Bronchial epithelial cell (primary cell): ENCODE data around the gene TRPT1. TPM values are rescaled to one million over a fixed set of nuclear protein-coding genes. Genes with fewer than 3 reads are reported as not detected.

Source experiments
- DNase-seq: peaks from one replicate; pipeline ENCODE4 v3.0.0-alpha.2; 2010; ENCODE audit warnings: low read depth
- FAIRE-seq: peaks from 2 replicates; lab custom pipeline; 2011; peaks lifted over from hg19 to GRCh38; lab: Jason Lieb, UNC
- H3K27me3 ChIP-seq: 2 replicates; pipeline ENCODE4 v1.5.1; 2011; ENCODE audit warnings: low read length; ENCODE audit not compliant: control insufficient read depth, insufficient read depth
- H3K36me3 ChIP-seq: 2 replicates; pipeline ENCODE4 v1.5.1; 2011; ENCODE audit warnings: low read length; ENCODE audit not compliant: control insufficient read depth, insufficient read depth
- H3K4me3 ChIP-seq: 2 replicates; pipeline ENCODE4 v1.5.1; 2011; ENCODE audit warnings: mild to moderate bottlenecking, low read depth, low read length, control low read depth
- CTCF ChIP-seq: IDR thresholded peaks from 2 replicates; pipeline ENCODE4 v1.5.1; 2011; ENCODE audit warnings: mild to moderate bottlenecking, moderate library complexity, low read length, control low read depth, inconsistent platforms; ENCODE audit not compliant: insufficient read depth, severe bottlenecking
- total RNA-seq: library from RNA; depleted of rRNA; stranded (reverse); fragments of >200 nt; gene quantifications from 2 replicates; pipeline ENCODE4 v1.2.1, GENCODE V29; 2014

The TRPT1 gene
- total RNA-seq, 1 donor from 2014 or later: 24.5 TPM

GRCh38 chr11:64207256-64208085 lies 18.5 kb downstream of the TRPT1 start:
- no peak for DNase-seq
- no peak for FAIRE-seq
- H3K4me3 ChIP-seq: no peak overlapping the region
- H3K36me3 ChIP-seq: peaks cover 30% of the 10 kb centered on the region
- TF ChIP-seq CTCF: no peak
- H3K27me3 ChIP-seq: no peaks in the 10 kb centered on the region

- DNase-seq (no peak), FAIRE-seq (no peak)
- Histone ChIP-seq H3K4me3 (no peak within 1 kb of the TSS), H3K36me3 (peaks cover 31% of the 10 kb centered on the region), H3K27me3 (no peaks in the 10 kb centered on the region)
- TF ChIP-seq CTCF: no peak
These were observed 19.3 kb downstream of the TRPT1 start, which contains the start of gene FERMT3 for GRCh38 chr11:64206457-64207255. FERMT3 (plus strand) TSS chr11:64206721; CDS start chr11:64207365, 644 bp downstream.

GRCh38 chr11:64204464-64204989 lies 21.5 kb downstream of the TRPT1 start:
- peak; percentile 89 for TF ChIP-seq CTCF
- DNase-seq (peak; percentile 88), FAIRE-seq (no peak)
- no peaks in the 10 kb centered on the region for H3K27me3 ChIP-seq
- peaks cover 40% of the 10 kb centered on the region for H3K36me3 ChIP-seq
- no peak overlapping the region for H3K4me3 ChIP-seq

GRCh38 chr11:64204080-64204440 lies 21.9 kb downstream of the TRPT1 start:
- Histone ChIP-seq H3K36me3 (peaks cover 40% of the 10 kb centered on the region), H3K4me3 (no peak overlapping the region), H3K27me3 (no peaks in the 10 kb centered on the region)
- TF ChIP-seq CTCF: no peak
- FAIRE-seq (no peak), DNase-seq (no peak)

- Histone ChIP-seq H3K27me3 (no peaks in the 10 kb centered on the region), H3K36me3 (peaks cover 40% of the 10 kb centered on the region), H3K4me3 (no peak overlapping the region)
- DNase-seq (no peak), FAIRE-seq (no peak)
- TF ChIP-seq CTCF: no peak
These were observed 22.4 kb downstream of the TRPT1 start for GRCh38 chr11:64203421-64204079.
